Neural progenitor cell (in vitro differentiated cells): ENCODE results near the gene ANLN. TPM values are rescaled to one million over a fixed set of nuclear protein-coding genes. Genes with fewer than 3 reads are reported as not detected.

ENCODE experiments used
- DNase-seq: peaks from one replicate; pipeline ENCODE4 v3.0.0-alpha.2; 2016; ENCODE audit warnings: low spot score
- H2AFZ ChIP-seq: fragments of 200-600 bp; sonication (generic); replicated peaks from 2 replicates; pipeline ENCODE4 v1.6.1; 2016; ENCODE audit warnings: antibody characterized with exemption
- H3F3A ChIP-seq: fragments of 200-600 bp; sonication (generic); 2 replicates; pipeline ENCODE4 v1.6.1; 2016; ENCODE audit warnings: antibody characterized with exemption, low read depth
- H3K27ac ChIP-seq: fragments of 200-600 bp; sonication (generic); 2 replicates; pipeline ENCODE4 v1.5.1; 2016; ENCODE audit warnings: mild to moderate bottlenecking
- H3K27me3 ChIP-seq: fragments of 200-600 bp; sonication (generic); 2 replicates; pipeline ENCODE4 v1.6.1; 2016; ENCODE audit warnings: mild to moderate bottlenecking, moderate library complexity
- H3K36me3 ChIP-seq: fragments of 200-600 bp; sonication (generic); 2 replicates; pipeline ENCODE4 v1.5.1; 2016
- H3K4me1 ChIP-seq: fragments of 200-600 bp; sonication (generic); 2 replicates; pipeline ENCODE4 v1.6.1; 2016; ENCODE audit warnings: mixed run types
- H3K4me2 ChIP-seq: fragments of 200-600 bp; sonication (generic); 2 replicates; pipeline ENCODE4 v1.6.1; 2016
- H3K4me3 ChIP-seq: fragments of 200-600 bp; sonication (generic); 2 replicates; pipeline ENCODE4 v1.5.1; 2016
- H3K79me2 ChIP-seq: fragments of 200-600 bp; sonication (generic); 2 replicates; pipeline ENCODE4 v1.6.1; 2016; ENCODE audit warnings: low read depth
- H3K9ac ChIP-seq: fragments of 200-600 bp; sonication (generic); 2 replicates; pipeline ENCODE4 v1.6.1; 2016
- H3K9me3 ChIP-seq: fragments of 200-600 bp; sonication (generic); 2 replicates; pipeline ENCODE4 v1.5.1; 2016; ENCODE audit warnings: low read depth
- H4K20me1 ChIP-seq: fragments of 200-600 bp; sonication (generic); 2 replicates; pipeline ENCODE4 v1.6.1; 2016; ENCODE audit warnings: low read depth
- H3K27ac Mint-ChIP-seq: 3 replicates; pipeline ENCODE4 v1.8.0; 2021; ENCODE audit warnings: mixed read lengths
- H3K27me3 Mint-ChIP-seq: 2 replicates; pipeline ENCODE4 v1.8.0; 2022; ENCODE audit warnings: low read depth, mild to moderate bottlenecking, inconsistent platforms, moderate library complexity, mixed read lengths; ENCODE audit not compliant: insufficient read depth
- H3K36me3 Mint-ChIP-seq: 3 replicates; pipeline ENCODE4 v1.8.0; 2021; ENCODE audit warnings: mixed read lengths
- H3K4me1 Mint-ChIP-seq: 3 replicates; pipeline ENCODE4 v1.8.0; 2021; ENCODE audit warnings: mixed read lengths
- H3K4me3 Mint-ChIP-seq: 3 replicates; pipeline ENCODE4 v1.8.0; 2021; ENCODE audit warnings: mild to moderate bottlenecking, moderate library complexity, mixed read lengths
- H3K9me3 Mint-ChIP-seq: 3 replicates; pipeline ENCODE4 v1.8.0; 2020; ENCODE audit warnings: mixed read lengths
- EZH2 ChIP-seq: fragments of 200-600 bp; sonication (generic); IDR thresholded peaks from 2 replicates; pipeline ENCODE4 v1.6.1; 2017; ENCODE audit warnings: antibody characterized with exemption, mild to moderate bottlenecking, moderate library complexity
- EZH2phosphoT487 ChIP-seq: fragments of 200-600 bp; sonication (generic); IDR thresholded peaks from 2 replicates; pipeline ENCODE4 v1.6.1; 2017; ENCODE audit warnings: antibody characterized with exemption
- total RNA-seq: library from RNA; depleted of rRNA; stranded (reverse); fragments of >200 nt; gene quantifications from 2 replicates; pipeline ENCODE4 v1.2.3, GENCODE V29; 2015; ENCODE audit warnings: low replicate concordance
- TF ChIP-seq, protein P1 (sequence below): fragments of 200-600 bp; sonication (generic); IDR thresholded peaks from 2 replicates; pipeline ENCODE4 v1.5.1; 2017; ENCODE audit warnings: antibody characterized with exemption, mild to moderate bottlenecking

ANLN gene
- total RNA-seq, 1 donor from 2014 or later, result 176 TPM

DNA sequence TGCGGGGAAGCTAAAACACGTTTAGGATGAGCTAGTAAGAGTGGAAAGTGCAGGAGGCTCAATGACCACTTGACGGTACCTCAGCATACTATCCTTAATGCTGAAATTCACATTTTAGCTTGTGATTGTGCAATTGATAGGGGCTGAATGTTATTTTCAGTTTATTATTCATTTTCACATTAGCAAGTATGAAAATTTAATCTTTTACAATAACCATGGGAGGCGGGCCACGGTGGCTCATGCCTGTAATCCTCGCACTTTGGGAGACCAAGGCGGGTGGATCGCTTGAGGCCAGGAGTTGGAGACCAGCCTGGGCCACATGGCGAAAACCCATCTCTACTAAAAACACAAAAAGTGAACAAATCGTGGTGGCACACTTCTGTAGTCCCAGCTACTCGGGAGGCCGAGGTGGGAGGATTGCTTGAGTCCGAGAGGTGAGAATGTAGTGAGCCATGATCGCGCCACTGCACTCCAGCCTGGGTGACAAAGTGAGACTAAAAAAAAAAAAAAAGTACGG lies 22.0 kb upstream of the ANLN start:
- no peak overlapping the region for H3K9ac ChIP-seq
- H3K4me3 Mint-ChIP-seq, result peak overlapping the region; percentile 92
- peak overlapping the region; percentile 92 for H3K27ac Mint-ChIP-seq
- TF ChIP-seq, protein P1, sequence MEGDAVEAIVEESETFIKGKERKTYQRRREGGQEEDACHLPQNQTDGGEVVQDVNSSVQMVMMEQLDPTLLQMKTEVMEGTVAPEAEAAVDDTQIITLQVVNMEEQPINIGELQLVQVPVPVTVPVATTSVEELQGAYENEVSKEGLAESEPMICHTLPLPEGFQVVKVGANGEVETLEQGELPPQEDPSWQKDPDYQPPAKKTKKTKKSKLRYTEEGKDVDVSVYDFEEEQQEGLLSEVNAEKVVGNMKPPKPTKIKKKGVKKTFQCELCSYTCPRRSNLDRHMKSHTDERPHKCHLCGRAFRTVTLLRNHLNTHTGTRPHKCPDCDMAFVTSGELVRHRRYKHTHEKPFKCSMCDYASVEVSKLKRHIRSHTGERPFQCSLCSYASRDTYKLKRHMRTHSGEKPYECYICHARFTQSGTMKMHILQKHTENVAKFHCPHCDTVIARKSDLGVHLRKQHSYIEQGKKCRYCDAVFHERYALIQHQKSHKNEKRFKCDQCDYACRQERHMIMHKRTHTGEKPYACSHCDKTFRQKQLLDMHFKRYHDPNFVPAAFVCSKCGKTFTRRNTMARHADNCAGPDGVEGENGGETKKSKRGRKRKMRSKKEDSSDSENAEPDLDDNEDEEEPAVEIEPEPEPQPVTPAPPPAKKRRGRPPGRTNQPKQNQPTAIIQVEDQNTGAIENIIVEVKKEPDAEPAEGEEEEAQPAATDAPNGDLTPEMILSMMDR, result no peak
- no peak for TF ChIP-seq EZH2
- TF ChIP-seq EZH2phosphoT487, result no peak
- H2AFZ ChIP-seq, result peak overlapping the region; percentile 83
- peaks cover 73% of the 10 kb centered on the region for H3K27me3 ChIP-seq
- peaks cover 3% of the 10 kb centered on the region for H3K36me3 Mint-ChIP-seq
- H3K79me2 ChIP-seq, result no peaks in the 10 kb centered on the region
- H3K9me3 Mint-ChIP-seq, result no peaks in the 10 kb centered on the region
- H3K4me3 ChIP-seq, result peak overlapping the region; percentile 75
- peaks cover 11% of the 10 kb centered on the region for H3K4me1 Mint-ChIP-seq
- no peaks in the 10 kb centered on the region for H3K9me3 ChIP-seq
- H3K4me1 ChIP-seq, result peaks cover 4% of the 10 kb centered on the region
- H3K4me2 ChIP-seq, result peak overlapping the region; percentile 83
- DNase-seq, result no peak
- H3K36me3 ChIP-seq, result no peaks in the 10 kb centered on the region
- H3K27me3 Mint-ChIP-seq, result peaks cover 3% of the 10 kb centered on the region
- H3F3A ChIP-seq, result no peaks in the 10 kb centered on the region
- peaks cover 4% of the 10 kb centered on the region for H4K20me1 ChIP-seq
- no peak overlapping the region for H3K27ac ChIP-seq

DNA sequence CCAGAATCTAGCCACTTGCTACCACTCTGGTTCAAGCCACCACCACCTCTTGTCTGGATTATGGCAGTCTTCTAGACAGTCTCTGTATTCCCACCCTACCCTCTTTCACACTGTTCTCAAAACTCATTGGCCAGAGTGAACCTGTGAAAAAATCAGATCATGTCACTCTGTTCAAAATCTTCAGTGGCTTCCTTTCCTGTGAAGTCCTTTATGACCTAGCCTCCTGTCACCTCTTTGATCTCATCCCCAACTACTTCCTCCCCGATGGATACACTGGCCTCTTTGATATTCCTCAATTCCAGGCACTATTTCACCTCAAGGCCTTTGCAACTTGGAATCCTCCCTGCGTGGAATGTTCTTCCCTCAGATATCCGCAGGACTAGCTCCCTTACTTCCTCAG lies 21.2 kb upstream of the ANLN start:
- Histone ChIP-seq H3K9me3 (no peaks in the 10 kb centered on the region), H3K27me3 (peaks cover 65% of the 10 kb centered on the region), H3K4me1 (peaks cover 4% of the 10 kb centered on the region), H3K4me2 (no peak overlapping the region), H3K4me3 (no peak overlapping the region), H3K9ac (no peak overlapping the region), H3K79me2 (no peaks in the 10 kb centered on the region), H4K20me1 (peaks cover 4% of the 10 kb centered on the region), H3F3A (no peaks in the 10 kb centered on the region), H3K27ac (no peak overlapping the region), H2AFZ (no peak overlapping the region), H3K36me3 (no peaks in the 10 kb centered on the region)
- no peaks in the 10 kb centered on the region for H3K36me3 Mint-ChIP-seq
- DNase-seq, result no peak
- H3K9me3 Mint-ChIP-seq, result no peaks in the 10 kb centered on the region
- TF ChIP-seq EZH2, result no peak
- TF ChIP-seq, protein P1, result no peak
- TF ChIP-seq EZH2phosphoT487, result no peak
- H3K27me3 Mint-ChIP-seq, result peaks cover 3% of the 10 kb centered on the region
- peak overlapping the region; percentile 14 for H3K4me3 Mint-ChIP-seq
- no peak overlapping the region for H3K27ac Mint-ChIP-seq
- peaks cover 11% of the 10 kb centered on the region for H3K4me1 Mint-ChIP-seq

DNA sequence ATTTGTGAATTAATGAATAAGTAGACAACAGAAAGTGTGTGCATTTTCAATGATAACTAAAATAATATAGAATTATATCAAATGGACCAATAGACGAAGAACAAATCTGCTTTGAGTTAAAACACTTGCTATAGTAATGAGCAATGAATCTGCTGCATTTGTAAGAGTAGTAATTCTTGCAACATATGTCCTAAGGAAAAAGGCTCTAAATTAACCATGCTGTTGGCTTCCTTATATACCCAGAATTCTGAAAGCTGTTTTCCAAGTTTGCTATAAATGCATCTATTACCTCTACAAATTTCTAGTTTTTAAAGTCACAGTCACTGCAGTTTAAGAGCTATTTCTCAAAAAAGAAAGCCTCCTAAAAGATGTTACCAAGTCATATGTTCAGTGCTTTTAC lies 20.5 kb upstream of the ANLN start:
- peaks cover 11% of the 10 kb centered on the region for H3K4me1 Mint-ChIP-seq
- DNase-seq, result no peak

More for the DNA sequence above, 20.5 kb upstream of the ANLN start:
- Histone ChIP-seq H3K4me3 (no peak overlapping the region), H3K9me3 (no peaks in the 10 kb centered on the region), H3K4me1 (peaks cover 4% of the 10 kb centered on the region), H3K27me3 (peaks cover 58% of the 10 kb centered on the region), H3K27ac (no peak overlapping the region), H4K20me1 (peaks cover 4% of the 10 kb centered on the region), H3F3A (no peaks in the 10 kb centered on the region), H3K79me2 (no peaks in the 10 kb centered on the region), H3K4me2 (no peak overlapping the region), H2AFZ (no peak overlapping the region), H3K9ac (no peak overlapping the region), H3K36me3 (no peaks in the 10 kb centered on the region)
- H3K27ac Mint-ChIP-seq, result no peak overlapping the region
- no peaks in the 10 kb centered on the region for H3K36me3 Mint-ChIP-seq
- no peak for TF ChIP-seq EZH2
- TF ChIP-seq EZH2phosphoT487, result no peak
- TF ChIP-seq, protein P1, result no peak
- no peak overlapping the region for H3K4me3 Mint-ChIP-seq
- H3K27me3 Mint-ChIP-seq, result peaks cover 3% of the 10 kb centered on the region
- H3K9me3 Mint-ChIP-seq, result no peaks in the 10 kb centered on the region
